Astrocyte of the cerebellum (primary cell): Measurements from ENCODE around the gene ZNF184.

ENCODE experiments used
- DNase-seq: peaks from one replicate; pipeline ENCODE4 v3.0.0-alpha.2; 2011; ENCODE audit warnings: low read depth
- H3K4me3 ChIP-seq: 2 replicates; pipeline ENCODE4 v1.5.1; 2011; ENCODE audit warnings: mild to moderate bottlenecking, low read depth, low read length, moderate library complexity
- CTCF ChIP-seq: IDR thresholded peaks from 2 replicates; pipeline ENCODE4 v1.5.1; 2012; ENCODE audit warnings: low read length, low read depth, moderate library complexity, mild to moderate bottlenecking; ENCODE audit errors: missing control alignments
- in situ Hi-C: cut with HindIII; loops from 2 replicates; pipeline ENCODE4 v1.10.0; 2017; ENCODE audit warnings: low sequenced_read_pairs

The ZNF184 gene

GRCh38 chr6:27501187-27501586 lies 28.3 kb upstream of the ZNF184 start:
- no peak overlapping the region for H3K4me3 ChIP-seq
- in situ Hi-C loops = loop anchor here (25.0 kb wide), 1 partner anchor 339 kb away; no protein-coding TSS in a partner anchor
- DNase-seq = no peak
- no peak for TF ChIP-seq CTCF

GRCh38 chr6:27500177-27500576 lies 27.3 kb upstream of the ZNF184 start:
- H3K4me3 ChIP-seq = no peak overlapping the region
- in situ Hi-C loops = loop anchor here (25.0 kb wide), 1 partner anchor 338 kb away; no protein-coding TSS in a partner anchor
- no peak for TF ChIP-seq CTCF

GRCh38 chr6:27495386-27496135 lies 22.7 kb upstream of the ZNF184 start:
- H3K4me3 ChIP-seq = peak overlapping the region; percentile 68
- DNase-seq = no peak
- in situ Hi-C loops = no loop called here
- no peak for TF ChIP-seq CTCF

More at GRCh38 chr6:27500177-27500576, 27.3 kb upstream of the ZNF184 start:
- no peak for DNase-seq

DNA sequence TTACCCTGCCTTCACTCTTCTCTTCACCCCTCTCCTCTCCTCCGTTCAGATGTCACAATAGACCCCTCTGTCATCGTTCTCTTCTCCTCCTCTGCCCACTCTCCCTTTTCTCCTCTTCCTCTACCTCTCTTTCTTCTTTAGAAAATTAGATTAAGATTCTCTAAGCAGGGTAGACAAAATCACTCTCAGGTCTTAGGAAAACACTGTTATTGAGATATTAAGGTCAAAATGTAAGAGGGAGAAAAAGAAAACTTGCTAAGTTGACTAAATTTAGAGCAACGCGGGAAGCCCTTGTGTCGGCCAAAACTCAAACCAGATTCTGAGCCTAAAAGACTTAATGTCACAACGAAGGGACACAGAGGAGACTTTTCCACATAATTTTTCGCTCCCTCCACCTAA lies 22.1 kb upstream of the ZNF184 start:
- H3K4me3 ChIP-seq = peak overlapping the region; percentile 68
- DNase-seq = no peak
- TF ChIP-seq CTCF = no peak
- in situ Hi-C loops = no loop called here

DNA sequence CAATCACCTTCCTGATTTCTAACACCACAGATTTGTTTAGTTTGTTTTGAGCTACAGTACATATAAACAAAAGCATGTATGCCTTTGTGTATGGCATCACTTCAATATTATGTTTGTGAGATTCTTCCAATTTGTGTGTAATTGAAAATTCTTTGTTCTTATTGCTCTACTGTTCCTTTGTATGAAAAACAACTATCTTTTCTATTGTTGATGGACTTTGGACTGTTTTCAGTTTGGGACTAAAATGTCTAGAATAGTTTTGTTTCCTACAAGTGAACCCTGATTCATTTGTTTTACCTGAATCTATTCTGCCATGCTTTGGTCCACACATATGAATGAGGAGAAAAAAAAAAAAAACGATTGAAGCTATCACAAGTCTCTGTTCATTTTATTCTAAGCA lies 21.2 kb upstream of the ZNF184 start:
- in situ Hi-C loops = no loop called here
- no peak overlapping the region for H3K4me3 ChIP-seq
- DNase-seq = no peak
- no peak for TF ChIP-seq CTCF

DNA sequence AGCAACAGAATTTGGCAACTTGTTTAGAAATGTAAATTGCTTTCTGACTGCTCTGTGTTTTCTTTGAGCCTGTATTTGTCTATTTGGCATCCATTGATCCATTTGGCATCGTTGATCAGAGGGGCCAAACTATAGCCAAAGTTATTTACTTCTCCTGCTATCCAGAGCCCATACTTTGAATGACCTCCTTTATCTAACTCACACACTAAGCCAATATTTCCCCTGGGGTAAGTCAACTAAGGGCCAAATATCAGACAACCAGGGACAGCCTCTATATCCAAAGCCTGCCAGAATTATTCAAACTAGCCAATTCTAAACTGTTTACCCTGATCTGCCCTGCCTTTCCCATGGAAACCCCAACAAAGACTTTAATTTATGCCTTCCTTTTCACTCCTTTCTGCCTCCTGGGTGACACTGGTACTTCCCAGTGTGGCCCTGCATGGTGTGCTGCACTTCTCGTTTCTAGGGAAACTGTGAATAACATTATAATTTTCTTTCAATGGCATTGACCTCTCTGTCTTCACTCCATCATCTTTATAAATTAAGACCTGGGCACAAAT lies 19.8 kb upstream of the ZNF184 start:
- no peak overlapping the region for H3K4me3 ChIP-seq
- no peak for TF ChIP-seq CTCF
- in situ Hi-C loops = no loop called here
- no peak for DNase-seq
